Esophagus muscularis mucosa (tissue), 4 donors: ENCODE data around the gene MT1HL1. TPM values are rescaled to one million over a fixed set of nuclear protein-coding genes. Genes with fewer than 3 reads are reported as not detected.
"Not testable (repeated sequence)": the region's sequence is repeated elsewhere in the genome, so short reads cannot be mapped to it uniquely, and the experiment has no call there.

Experiments
- DNase-seq: peaks from one replicate; pipeline ENCODE4 v3.0.0-alpha.2; 2017; ENCODE audit errors: extremely low spot score
- H3K27ac ChIP-seq, 4 donors: fragments of 200-600 bp; sonication (generic); replicated peaks in 1 of 4; 1 replicate in 3 of 4; 2 replicates in 1 of 4; pipeline ENCODE4 v1.5.1; 2016 to 2019; ENCODE audit warnings: mild to moderate bottlenecking in 1 of 4
- H3K27me3 ChIP-seq, 4 donors: fragments of 200-600 bp; sonication (generic); one replicate each; pipeline versions ENCODE4 v1.5.1 to v1.6.0; 2016 to 2019
- H3K36me3 ChIP-seq, 4 donors: fragments of 200-600 bp; sonication (generic); one replicate each; pipeline ENCODE4 v1.5.1; 2016 to 2019
- H3K4me1 ChIP-seq, 4 donors: fragments of 200-600 bp; sonication (generic); one replicate each; pipeline ENCODE4 v1.5.1; 2016 to 2019
- H3K4me3 ChIP-seq, 4 donors: fragments of 200-600 bp; sonication (generic); 1 replicate in 2 of 4; 2 replicates in 2 of 4; pipeline ENCODE4 v1.5.1; 2016 to 2019; ENCODE audit warnings: mild to moderate bottlenecking in 4 of 4, moderate library complexity in 1 of 4
- H3K9me3 ChIP-seq, 4 donors: fragments of 200-600 bp; sonication (generic); 1 replicate in 3 of 4; 2 replicates in 1 of 4; pipeline ENCODE4 v1.5.1; 2016 to 2019
- CTCF ChIP-seq, 3 experiments: fragments of 200-600 bp in 2 of 3; fragments of 450-650 bp in 1 of 3; sonication (generic) in 2 of 3; IDR thresholded peaks; one replicate each; pipeline ENCODE4 v1.5.1; 2017 to 2019; ENCODE audit warnings: antibody characterized with exemption in 3 of 3, mild to moderate bottlenecking in 2 of 3, moderate library complexity in 1 of 3
- EP300 ChIP-seq: sonication (generic); formaldehyde crosslinking; IDR thresholded peaks from one replicate; pipeline ENCODE4 v1.6.1; 2017; ENCODE audit warnings: antibody characterized with exemption
- POLR2A ChIP-seq: fragments of 450-650 bp; IDR thresholded peaks from one replicate; pipeline ENCODE4 v1.6.1; 2017; ENCODE audit warnings: antibody characterized with exemption, moderate library complexity, mild to moderate bottlenecking, low read depth
- POLR2AphosphoS5 ChIP-seq, 2 donors: sonication (generic); formaldehyde crosslinking; IDR thresholded peaks; one replicate each; pipeline ENCODE4 v1.6.1; 2017; ENCODE audit warnings: antibody characterized with exemption in 2 of 2
- WGBS: methylation state at CpG from one replicate; pipeline ENCODE4 v1.1.5; 2018; 5-methylcytosine and 5-hydroxymethylcytosine counted together
- intact Hi-C: fragments of 100-400 bp; cut with DNase I; formaldehyde crosslinking; loops from one replicate; pipeline ENCODE4 v1.15.1; 2023
- total RNA-seq, 4 donors: library from RNA; depleted of rRNA; stranded (reverse); fragments of >200 nt; gene quantifications; one replicate each; pipeline versions ENCODE4 v1.1.0 to v1.2.1, GENCODE V29; 2016

MT1HL1 gene
- total RNA-seq, 4 donors from 2014 or later, result not detected

DNA sequence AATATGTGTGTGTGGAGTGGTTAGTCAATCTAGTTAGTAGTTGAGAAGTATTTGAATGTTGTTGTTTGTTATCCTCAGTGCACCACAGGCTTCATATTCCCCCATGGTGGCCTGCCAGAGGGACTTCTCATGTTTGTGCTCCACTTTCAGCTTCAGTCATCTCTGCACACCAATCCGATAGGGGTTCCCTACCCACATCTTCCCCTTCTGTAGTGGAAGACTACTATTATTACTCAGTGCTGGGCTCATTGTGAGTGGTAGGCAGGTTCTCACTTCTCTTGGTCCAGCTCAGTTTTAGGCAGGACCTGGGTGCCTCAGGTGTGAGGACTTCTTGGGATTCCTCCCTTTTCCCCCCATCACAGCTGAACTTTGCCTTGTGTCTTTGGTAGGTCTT is 14.2 kb downstream of the MT1HL1 start:
- no peak overlapping the region for H3K4me3 ChIP-seq
- H3K4me1 ChIP-seq, result no peaks in the 10 kb centered on the region
- no peak for TF ChIP-seq POLR2A
- TF ChIP-seq CTCF (IDR thresholded peaks at IDR 0.05), result no peak
- no peak for TF ChIP-seq EP300
- TF ChIP-seq POLR2AphosphoS5 (IDR thresholded peaks at IDR 0.05), result no peak
- H3K9me3 ChIP-seq, result peaks cover 0 to 20% (median 6%) of the 10 kb centered on the region in 4 donors
- DNase-seq, result no peak
- WGBS, result 0% methylated on average over 1 of the region's 1 CpG
- intact Hi-C loops, result no loop called here
- no peaks in the 10 kb centered on the region for H3K36me3 ChIP-seq
- no peaks in the 10 kb centered on the region for H3K27me3 ChIP-seq
- no peak overlapping the region for H3K27ac ChIP-seq

DNA sequence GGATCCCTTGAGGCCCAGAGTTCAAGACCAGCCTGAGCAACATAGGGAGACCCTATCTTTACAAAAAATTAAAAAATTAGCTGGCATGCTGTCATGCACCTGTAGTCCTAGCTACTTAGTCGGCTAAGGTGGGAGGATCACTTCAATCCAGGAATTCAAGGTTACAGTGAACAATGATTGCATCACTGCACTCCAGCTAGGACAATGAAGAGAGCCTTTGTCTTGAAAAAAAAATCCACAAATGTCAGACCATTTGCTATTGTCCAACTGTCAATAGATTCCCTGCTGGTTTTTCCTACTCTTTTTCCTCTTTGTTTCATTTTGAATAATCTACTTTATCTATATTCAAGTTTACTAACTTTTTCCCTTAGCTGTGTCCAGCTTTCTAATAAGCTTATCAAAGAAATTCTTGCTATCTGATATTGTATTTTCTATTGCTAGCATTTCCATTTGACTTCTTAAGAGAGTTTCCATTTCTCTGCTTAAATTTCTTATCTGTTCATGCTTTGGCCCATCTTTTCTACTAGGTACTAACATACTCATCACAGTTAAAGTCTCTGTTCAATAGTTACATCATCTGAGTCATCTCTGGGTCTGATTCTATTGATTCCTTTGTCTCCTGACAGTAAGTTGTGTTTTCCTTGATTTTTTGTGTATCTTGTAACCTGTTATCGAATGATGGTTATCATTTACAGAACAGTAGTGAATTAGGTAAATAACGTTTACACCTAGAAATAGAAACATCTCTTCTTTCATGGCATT is 14.8 kb downstream of the MT1HL1 start:
- Histone ChIP-seq H3K36me3 (no peaks in the 10 kb centered on the region), H3K27me3 (no peaks in the 10 kb centered on the region), H3K4me1 (no peaks in the 10 kb centered on the region), H3K4me3 (no peak overlapping the region), H3K27ac (no peak overlapping the region), H3K9me3 (peaks cover 0 to 20% (median 6%) of the 10 kb centered on the region in 4 donors)
- TF ChIP-seq POLR2AphosphoS5 (IDR thresholded peaks at IDR 0.05) (no peak), POLR2A (no peak), CTCF (IDR thresholded peaks at IDR 0.05) (no peak), EP300 (no peak)
- DNase-seq, result no peak
- intact Hi-C loops, result no loop called here
- 94% methylated on average over 3 of the region's 3 CpGs for WGBS

- no peak for TF ChIP-seq EP300
- TF ChIP-seq POLR2A, result no peak
- no peak for TF ChIP-seq POLR2AphosphoS5 (IDR thresholded peaks at IDR 0.05)
- no peak for TF ChIP-seq CTCF (IDR thresholded peaks at IDR 0.05)
- no peak overlapping the region for H3K27ac ChIP-seq
- intact Hi-C loops, result no loop called here
- no peak for DNase-seq
- H3K4me3 ChIP-seq, result no peak overlapping the region
- H3K27me3 ChIP-seq, result no peaks in the 10 kb centered on the region
- no peaks in the 10 kb centered on the region for H3K4me1 ChIP-seq
- H3K36me3 ChIP-seq, result no peaks in the 10 kb centered on the region
- peaks cover 0 to 2% (median 0%) of the 10 kb centered on the region in 4 donors for H3K9me3 ChIP-seq
Measured at GRCh38 chr1:236983818-236984217, 20.4 kb downstream of the MT1HL1 start.

DNA sequence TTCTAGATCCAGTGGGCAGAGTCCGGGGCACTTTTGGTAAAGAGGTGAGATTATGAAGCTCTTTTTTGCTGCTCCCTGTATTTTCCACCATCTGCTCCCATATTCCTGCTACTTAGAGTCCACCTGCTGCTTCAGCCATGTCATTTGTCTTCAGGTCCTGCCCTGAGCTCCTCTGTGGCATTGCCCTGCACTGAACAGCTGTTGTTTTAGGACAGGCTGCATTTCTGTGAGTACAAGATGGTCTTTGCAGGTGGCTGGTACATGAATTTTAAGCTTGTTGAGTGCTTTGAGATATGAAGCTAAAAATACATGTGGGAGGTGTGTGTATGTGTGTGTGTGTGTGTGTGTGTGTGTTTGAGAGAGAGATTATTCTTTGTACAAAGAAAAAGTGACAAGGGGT is 21.9 kb downstream of the MT1HL1 start:
- Histone ChIP-seq H3K4me3 (no peak overlapping the region), H3K27ac (no peak overlapping the region), H3K36me3 (no peaks in the 10 kb centered on the region), H3K4me1 (no peaks in the 10 kb centered on the region), H3K9me3 (no peaks in the 10 kb centered on the region), H3K27me3 (no peaks in the 10 kb centered on the region)
- no peak for TF ChIP-seq CTCF (IDR thresholded peaks at IDR 0.05)
- TF ChIP-seq EP300, result no peak
- TF ChIP-seq POLR2A, result no peak
- WGBS, result 84% methylated on average over 1 of the region's 1 CpG
- intact Hi-C loops, result no loop called here
- no peak for DNase-seq

- H3K27ac ChIP-seq, result not testable (repeated sequence)
- 96% methylated on average over 20 of the region's 20 CpGs for WGBS
Measured at GRCh38 chr1:236981431-236981830, 22.8 kb downstream of the MT1HL1 start.

More at GRCh38 chr1:236981431-236981830, 22.8 kb downstream of the MT1HL1 start:
- intact Hi-C loops, H3K27me3 ChIP-seq, H3K9me3 ChIP-seq, H3K36me3 ChIP-seq, H3K4me1 ChIP-seq, H3K4me3 ChIP-seq, DNase-seq: not testable (repeated sequence)
